K562 (cell line): ENCODE results near the gene FAM171A1. TPM values are rescaled to one million over a fixed set of nuclear protein-coding genes. Genes with fewer than 3 reads are reported as not detected.

Experiments
- ATAC-seq: fragments of 200-7000 bp; cut with Tn5 transposase; 3 replicates; pipeline ENCODE4 v1.9.1; 2020; ENCODE audit warnings: moderate library complexity
- BruUV-seq: library from RNA; stranded (reverse); fragments of 400-500 nt; replicated peaks from 2 replicates; lab custom pipeline; 2021; lab: Mats Ljungman, UMichigan
- CTCF ChIA-PET: fragments of 300-600 bp; formaldehyde crosslinking; extraction: SDS; loops from one replicate; lab custom pipeline; 2021; ENCODE audit warnings: low intra/inter-chr PET ratio; lab: Yijun Ruan, JAX
- POLR2A ChIA-PET: fragments of 300-600, 350-650 bp; sonication (Branson Sonifier 250); formaldehyde crosslinking; extraction: SDS; loops from one replicate; lab custom pipeline; 2021; ENCODE audit warnings: antibody characterized with exemption, inconsistent platforms; lab: Yijun Ruan, JAX
- DNase-seq, 4 experiments: peaks; one replicate each; pipeline versions ENCODE4 v3.0.0 to v3.0.0-alpha.2; 2011 to 2018; ENCODE audit warnings: low spot score in 3 of 4, mixed read lengths in 3 of 4; ENCODE audit errors: extremely low read depth in 1 of 4
- FAIRE-seq: peaks from 2 replicates; lab custom pipeline; 2011; peaks lifted over from hg19 to GRCh38; lab: Jason Lieb, UNC
- H2AFZ ChIP-seq: 2 replicates; pipeline ENCODE4 v1.6.0; 2011; ENCODE audit warnings: low read depth, low read length, control low read depth, inconsistent platforms
- H3K27ac ChIP-seq: fragments of 200-600 bp; 3 replicates; pipeline ENCODE4 v1.8.0; 2011; ENCODE audit warnings: low read depth, mild to moderate bottlenecking, control low read depth, inconsistent platforms, low read length, moderate library complexity, mixed read lengths; ENCODE audit errors: extremely low read depth
- H3K27me3 ChIP-seq, 2 experiments: fragments of 300-600 bp in 1 of 2; 2 replicates in 1 of 2; 3 replicates in 1 of 2; pipeline versions ENCODE4 v1.6.0 to v1.8.0; 2011; ENCODE audit warnings: inconsistent platforms in 2 of 2, low read length in 2 of 2, mild to moderate bottlenecking in 1 of 2, mixed read lengths in 1 of 2, moderate library complexity in 1 of 2; ENCODE audit not compliant: control insufficient read depth in 2 of 2, insufficient read depth in 2 of 2
- H3K36me3 ChIP-seq: fragments of 300-600 bp; 3 replicates; pipeline ENCODE4 v1.8.0; 2011; ENCODE audit warnings: mild to moderate bottlenecking, low read length, inconsistent platforms; ENCODE audit not compliant: control insufficient read depth, insufficient read depth
- H3K4me1 ChIP-seq, 2 experiments: fragments of 200-600 bp in 1 of 2; replicated peaks in 1 of 2; 2 replicates in 1 of 2; 3 replicates in 1 of 2; pipeline versions ENCODE4 v1.5.1 to v1.8.0; 2011; ENCODE audit warnings: inconsistent platforms in 2 of 2, low read length in 2 of 2, mild to moderate bottlenecking in 1 of 2, mixed read lengths in 1 of 2, moderate library complexity in 1 of 2; ENCODE audit not compliant: control insufficient read depth in 2 of 2, insufficient read depth in 2 of 2
- H3K4me2 ChIP-seq: 2 replicates; pipeline ENCODE4 v1.6.1; 2011; ENCODE audit warnings: low read length, control low read depth, inconsistent platforms, mixed read lengths; ENCODE audit not compliant: insufficient read depth
- H3K4me3 ChIP-seq: fragments of 200-600 bp; sonication (generic), shearing (Covaris generic); 2 replicates; pipeline ENCODE4 v1.5.1; 2016; ENCODE audit warnings: control low read depth, inconsistent platforms
- H3K79me2 ChIP-seq: fragments of 200-600 bp; 3 replicates; pipeline ENCODE4 v1.8.0; 2011; ENCODE audit warnings: low read length, inconsistent platforms; ENCODE audit not compliant: control insufficient read depth, insufficient read depth
- H3K9ac ChIP-seq, 2 experiments: 2 replicates each; pipeline versions ENCODE4 v1.6.0 to v1.6.1; 2011; ENCODE audit warnings: low read depth in 2 of 2, low read length in 2 of 2, control low read depth in 1 of 2, inconsistent platforms in 1 of 2, mild to moderate bottlenecking in 1 of 2, mixed read lengths in 1 of 2; ENCODE audit not compliant: insufficient read depth in 1 of 2
- H3K9me1 ChIP-seq: one replicate; pipeline ENCODE4 v1.6.0; 2011; ENCODE audit warnings: inconsistent platforms, mild to moderate bottlenecking, low read length, moderate library complexity; ENCODE audit not compliant: control insufficient read depth, insufficient read depth
- H3K9me3 ChIP-seq: replicated peaks from 2 replicates; pipeline ENCODE4 v1.5.1; 2011; ENCODE audit warnings: low read depth, low read length, inconsistent platforms; ENCODE audit not compliant: control insufficient read depth, insufficient read depth
- H4K20me1 ChIP-seq: replicated peaks from 2 replicates; pipeline ENCODE4 v1.6.1; 2011; ENCODE audit warnings: low read length, inconsistent platforms, mixed read lengths; ENCODE audit not compliant: control insufficient read depth, insufficient read depth
- ARID2 ChIP-seq: fragments of 450-650 bp; IDR thresholded peaks from 2 replicates; pipeline ENCODE4 v1.6.1; 2017; ENCODE audit warnings: antibody characterized with exemption, mild to moderate bottlenecking
- ARID3B ChIP-seq: fragments of 250-450 bp; sonication (Bioruptor Pico); IDR thresholded peaks from 2 replicates; pipeline ENCODE4 v1.4.0; 2020; ENCODE audit warnings: borderline replicate concordance
- CHD1 ChIP-seq: fragments of 200-600 bp; sonication (generic); IDR thresholded peaks from one replicate; pipeline ENCODE4 v1.6.1; 2012; ENCODE audit warnings: mild to moderate bottlenecking, moderate library complexity, low read length, inconsistent platforms
- E2F6 ChIP-seq, 2 experiments: IDR thresholded peaks; 2 replicates each; pipeline ENCODE4 v1.6.1; 2011; ENCODE audit warnings: borderline replicate concordance in 1 of 2, control low read depth in 1 of 2, low read depth in 1 of 2, low read length in 1 of 2, mild to moderate bottlenecking in 1 of 2, mixed read lengths in 1 of 2, moderate library complexity in 1 of 2; ENCODE audit not compliant: insufficient read depth in 1 of 2, insufficient read length in 1 of 2, poor library complexity in 1 of 2, severe bottlenecking in 1 of 2; ENCODE audit errors: extremely low read depth in 1 of 2
- GATAD2A ChIP-seq: fragments of 450-650 bp; IDR thresholded peaks from 2 replicates; pipeline ENCODE4 v1.6.1; 2017
- HNRNPLL ChIP-seq: fragments of 200-400 bp; formaldehyde crosslinking; IDR thresholded peaks from 2 replicates; pipeline ENCODE4 v1.6.1; 2017; ENCODE audit warnings: low read length, low read depth, mild to moderate bottlenecking; ENCODE audit not compliant: poor library complexity, severe bottlenecking
- NFE2 ChIP-seq: IDR thresholded peaks from 2 replicates; pipeline ENCODE4 v1.6.1; 2014; ENCODE audit warnings: antibody characterized with exemption, low read depth
- TAF9B ChIP-seq: fragments of 450-650 bp; IDR thresholded peaks from 2 replicates; pipeline ENCODE4 v1.6.1; 2018; ENCODE audit warnings: mild to moderate bottlenecking; ENCODE audit not compliant: partially characterized antibody
- ZNF184 ChIP-seq: sonication (generic); formaldehyde crosslinking; IDR thresholded peaks from 2 replicates; pipeline ENCODE4 v1.5.0; 2020; ENCODE audit warnings: missing genetic modification reagents
- ZNF75A ChIP-seq: fragments of 450-650 bp; formaldehyde crosslinking; IDR thresholded peaks from 2 replicates; pipeline ENCODE4 v1.4.0; 2020; ENCODE audit warnings: mild to moderate bottlenecking
- WGBS: fragments of 100-300 bp; shearing (Covaris generic); methylation state at CpG from one replicate; pipeline ENCODE4 v1.1.6; 2016; ENCODE audit warnings: low coverage, mixed read lengths; ENCODE audit not compliant: insufficient coverage; ENCODE audit errors: missing lambda C conversion rate; 5-methylcytosine and 5-hydroxymethylcytosine counted together
- in situ Hi-C: fragments of 300-500 bp; cut with MboI; formaldehyde crosslinking; loops from 4 replicates; pipeline ENCODE4 v1.15.0; 2018; ENCODE audit warnings: inconsistent platforms, mixed read lengths
- intact Hi-C: fragments of 100-400 bp; cut with micrococcal nuclease; formaldehyde crosslinking; loops from 2 replicates; pipeline ENCODE4 v1.14.2; 2022
- polyA plus RNA-seq, 8 experiments: library from polyadenylated mRNA; depleted of rRNA in 4 of 8; stranded (reverse) in 5 of 8; unstranded in 3 of 8; fragments of >200 nt; fragmentation: Nextera tagmentation in 2 of 8; fragmentation: Illumina TruSeq in 1 of 8; extraction: Ambion mirVana in 2 of 8; extraction: Trizol in 1 of 8; gene quantifications; 2 replicates each; pipeline versions ENCODE4 v1.2.1 to v1.2.3, GENCODE V29; 2011 to 2014; ENCODE audit warnings: inconsistent platforms in 1 of 8, missing spikeins in 1 of 8
- total RNA-seq, 7 experiments: library from RNA; depleted of rRNA in 6 of 7; stranded (reverse); fragments of >200 nt in 6 of 7; fragmentation: Illumina TruSeq in 2 of 7; extraction: Trizol in 2 of 7; gene quantifications; 2 replicates each; pipeline versions ENCODE4 v1.2.1 to v1.2.3, GENCODE V29; 2011 to 2021; ENCODE audit warnings: low replicate concordance in 1 of 7

Gene FAM171A1
- total and polyA plus RNA-seq, 9 of the 15 experiments (the other 6 are each of a cell fraction or from before 2014, with no cell fraction given): 0.51 to 8.2 (median 4.8) TPM

- ChIA-PET CTCF (no interaction called here), POLR2A (interaction anchor here (0.7 kb wide), 1 partner anchor 612 kb away, joined by 3 read pairs; no protein-coding TSS in a partner anchor)
- no peaks in the 10 kb centered on the region; a peak in 1 of 5 replicates for H3K4me1 ChIP-seq
- no peak for FAIRE-seq
- H3K27me3 ChIP-seq: peaks cover 12 to 15% of the 10 kb centered on the region in 2 experiments; a peak in 4 of 5 replicates
- H3K9me1 ChIP-seq: peaks cover 3% of the 10 kb centered on the region
- in situ Hi-C loops (no loop called here), intact Hi-C loops (no loop called here)
- H3K36me3 ChIP-seq: no peaks in the 10 kb centered on the region
- no peak for ATAC-seq
- H3K4me3 ChIP-seq: no peak overlapping the region
- H3K9ac ChIP-seq: no peak overlapping the region
- no peak for DNase-seq
- no TSS peak for BruUV-seq
- WGBS: 21% methylated on average over 5 of the region's 5 CpGs
- H3K27ac ChIP-seq: no peak overlapping the region
- no peak overlapping the region for H3K4me2 ChIP-seq
- H3K9me3 ChIP-seq: no peaks in the 10 kb centered on the region
- no peaks in the 10 kb centered on the region for H4K20me1 ChIP-seq
- no peak overlapping the region for H2AFZ ChIP-seq
- no peak for TF ChIP-seq ZNF184 (CRISPR knock-in tag)
- TF ChIP-seq HNRNPLL: no peak
- no peak for TF ChIP-seq E2F6 (IDR thresholded peaks at IDR 0.05; ENCODE audit: borderline replicate concordance in 1 of 2, extremely low read depth in 1 of 2, insufficient read depth in 1 of 2, insufficient read length in 1 of 2, low read depth in 1 of 2, low read length in 1 of 2, poor library complexity in 1 of 2, severe bottlenecking in 1 of 2)
- TF ChIP-seq NFE2: no peak
- TF ChIP-seq TAF9B: no peak
- no peak for TF ChIP-seq CHD1
- no peak for TF ChIP-seq GATAD2A
- TF ChIP-seq ARID3B (CRISPR knock-in tag): no peak
- no peak for TF ChIP-seq ZNF75A (CRISPR knock-in tag)
- TF ChIP-seq ARID2: no peak
- H3K79me2 ChIP-seq: no peaks in the 10 kb centered on the region
Measured at GRCh38 chr10:15295537-15296325, 75.4 kb downstream of the FAM171A1 start.
